AG08396 (cell line): Measurements from ENCODE around the gene ATG7.
"Not testable (repeated sequence)": the region's sequence is repeated elsewhere in the genome, so short reads cannot be mapped to it uniquely, and the experiment has no call there.

Experiments used
- DNase-seq: peaks from one replicate; pipeline ENCODE4 v3.0.0; 2012; ENCODE audit warnings: low spot score, mixed read lengths

ATG7 gene

DNA sequence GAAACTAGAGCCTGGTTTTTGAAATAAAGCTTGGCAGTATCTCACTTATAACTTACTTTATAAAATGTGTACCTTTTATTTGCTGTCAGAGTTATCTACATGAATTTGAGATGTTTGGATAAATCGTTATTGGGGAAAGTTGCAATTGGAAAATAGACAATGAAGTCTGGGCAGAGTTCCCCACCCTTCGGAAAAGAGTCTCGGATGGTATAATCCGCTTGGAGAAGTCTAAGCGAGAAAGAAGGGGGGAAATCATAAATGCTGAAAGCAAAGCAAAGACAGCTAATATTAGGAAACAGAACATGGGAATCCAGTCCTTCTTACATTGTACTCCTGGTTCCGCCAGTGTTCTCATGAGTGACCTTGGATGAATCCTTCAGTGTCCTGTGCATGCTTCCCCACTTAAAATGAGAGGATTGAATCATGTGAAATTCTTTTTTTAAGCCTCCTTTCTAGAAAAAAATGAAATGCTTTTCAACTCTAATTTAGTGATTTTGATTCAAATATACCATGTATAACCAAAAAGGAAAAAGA lies 162.4 kb downstream of the ATG7 start:
- DNase-seq: no peak

DNA sequence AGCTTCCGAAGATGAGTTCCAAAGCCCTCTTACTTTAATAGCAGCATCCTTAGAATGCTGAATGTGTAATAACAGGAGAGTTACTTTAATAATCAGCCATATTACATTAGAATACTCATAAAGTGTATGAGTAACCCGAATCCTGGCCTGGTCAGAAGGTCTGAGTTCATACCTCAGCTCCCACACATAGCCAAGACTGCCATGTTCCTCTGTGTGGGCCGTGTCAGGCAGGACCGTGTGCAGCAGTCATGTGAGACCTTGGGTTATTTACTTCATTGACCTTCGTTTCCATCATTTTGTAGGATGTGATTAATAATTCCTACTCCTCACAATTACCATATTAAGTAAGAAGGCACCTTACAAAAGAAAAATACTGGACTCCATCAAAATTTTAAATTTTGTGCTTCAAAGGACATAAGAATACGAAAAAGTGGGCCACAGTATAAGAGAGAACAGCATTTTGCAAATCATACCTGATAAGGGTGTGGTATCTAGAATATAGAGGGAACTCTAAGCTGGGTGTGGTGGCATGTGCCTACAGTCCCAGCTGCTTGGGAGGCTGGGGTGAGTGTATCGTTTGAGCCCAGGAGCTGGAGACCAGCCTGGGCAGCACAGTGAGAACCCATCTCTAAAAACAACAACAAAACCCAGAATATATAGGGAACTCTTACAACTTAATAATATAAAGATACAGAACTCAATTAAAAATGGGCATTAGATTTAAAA lies 163.4 kb downstream of the ATG7 start:
- no peak for DNase-seq

DNA sequence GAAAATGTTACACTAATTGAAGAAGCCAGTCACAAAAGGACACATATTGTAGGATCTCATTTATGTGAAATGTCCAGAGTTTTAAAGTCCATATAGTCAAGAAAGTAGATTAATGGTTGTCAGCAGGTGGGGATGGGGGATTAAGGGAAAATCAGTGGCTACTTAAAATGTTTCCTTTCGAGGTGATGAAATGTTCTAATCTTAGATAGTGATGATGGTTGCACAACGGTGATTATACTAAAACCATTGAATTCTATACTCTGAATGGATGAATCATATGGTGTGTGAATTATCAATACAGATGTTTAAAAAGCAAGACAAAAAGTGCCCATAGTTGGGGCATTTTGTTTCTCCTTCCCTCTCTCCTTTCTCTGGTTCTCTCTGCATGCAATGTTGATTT lies 164.6 kb downstream of the ATG7 start:
- no peak for DNase-seq

DNA sequence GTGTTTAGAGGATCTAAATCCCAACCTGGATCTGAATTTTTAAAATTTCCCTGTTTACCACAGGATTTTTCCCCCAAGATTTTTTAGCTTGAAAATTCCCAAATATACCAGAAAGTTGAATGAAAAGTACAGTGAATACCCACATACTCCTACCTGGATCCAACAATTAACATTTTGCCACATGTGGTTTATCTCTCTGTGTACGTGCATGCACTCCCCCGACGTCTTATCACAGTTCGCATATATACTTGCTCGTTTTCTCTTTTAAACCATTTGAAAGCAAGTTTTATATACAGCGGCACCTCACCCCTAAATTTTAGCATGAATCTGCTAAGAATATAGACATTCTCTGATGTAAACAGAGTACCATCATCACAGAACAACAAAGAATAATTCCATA lies 165.3 kb downstream of the ATG7 start:
- DNase-seq: no peak

DNA sequence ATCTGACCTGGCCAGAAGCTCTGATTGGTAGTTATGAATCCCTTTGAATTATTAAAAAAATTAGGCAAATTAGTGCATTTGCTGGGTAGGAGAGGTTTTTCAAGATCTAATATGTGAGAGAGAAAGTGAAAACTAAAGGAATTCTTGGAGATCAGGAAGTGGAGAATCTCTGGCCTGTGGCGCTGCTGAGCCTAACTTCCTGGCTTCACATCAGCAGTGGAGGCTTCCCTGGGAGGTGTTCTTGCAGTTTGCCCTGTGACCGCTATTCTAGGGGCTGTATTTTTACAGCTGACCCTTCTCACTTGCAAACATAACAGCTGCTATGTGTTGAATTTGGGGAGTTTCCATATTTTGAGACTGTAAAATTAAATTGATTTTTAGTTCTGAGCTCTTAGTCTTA lies 166.4 kb downstream of the ATG7 start:
- DNase-seq: no peak

DNA sequence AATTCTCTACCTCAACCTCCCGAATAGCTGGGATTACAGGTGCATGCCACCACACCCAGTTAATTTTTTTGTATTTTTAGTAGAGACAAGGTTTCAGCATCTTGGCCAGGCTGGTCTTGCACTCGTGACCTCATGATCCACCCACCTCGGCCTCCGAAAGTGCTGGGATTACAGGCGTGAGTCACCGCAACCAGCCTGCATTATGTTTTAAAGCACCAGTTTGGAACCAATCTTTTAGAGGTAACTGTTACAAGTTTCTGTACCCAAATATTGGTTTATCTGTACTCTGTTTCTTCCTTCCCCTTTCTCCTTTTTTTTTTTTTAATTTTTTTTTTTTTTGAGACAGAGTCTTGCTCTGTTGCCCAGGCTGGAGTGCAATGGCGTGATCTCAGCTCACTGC lies 169.1 kb downstream of the ATG7 start:
- DNase-seq: not testable (repeated sequence)

DNA sequence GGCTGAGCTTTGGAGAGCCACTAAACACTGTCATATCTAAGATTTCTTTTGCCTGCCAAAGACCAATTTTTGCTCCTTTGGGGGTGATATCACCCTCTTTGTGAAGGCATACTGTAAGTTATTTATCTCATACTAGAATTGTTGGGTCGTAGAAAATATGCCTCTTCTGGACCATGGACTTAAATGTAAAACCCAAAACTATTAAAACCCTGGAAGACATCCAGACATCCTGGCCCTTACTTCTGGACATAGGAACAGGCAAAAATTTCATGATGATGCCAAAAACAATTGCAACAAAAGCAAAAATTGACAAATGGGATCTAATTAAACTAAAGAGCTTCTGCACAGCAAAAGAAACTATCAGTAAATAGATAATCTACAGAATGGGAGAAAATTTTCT lies 172.2 kb downstream of the ATG7 start:
- DNase-seq: no peak

DNA sequence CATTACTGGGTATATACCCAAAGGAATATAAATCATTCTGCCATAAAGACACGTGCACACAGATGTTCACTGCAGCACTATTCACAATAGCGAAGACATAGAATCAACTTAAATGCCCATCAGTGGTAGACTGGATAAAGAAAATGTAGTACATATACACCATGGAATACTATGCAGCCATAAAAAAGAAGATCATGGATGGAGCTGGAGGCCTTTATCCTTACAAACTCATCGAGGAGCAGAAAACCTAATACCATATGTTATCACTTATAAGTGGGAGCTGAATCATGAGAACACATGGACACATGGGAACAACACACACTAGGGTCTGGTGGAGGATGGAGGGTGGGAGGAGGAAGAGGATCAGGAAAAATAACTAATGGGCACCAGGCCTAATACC lies 173.0 kb downstream of the ATG7 start:
- not testable (repeated sequence) for DNase-seq

DNA sequence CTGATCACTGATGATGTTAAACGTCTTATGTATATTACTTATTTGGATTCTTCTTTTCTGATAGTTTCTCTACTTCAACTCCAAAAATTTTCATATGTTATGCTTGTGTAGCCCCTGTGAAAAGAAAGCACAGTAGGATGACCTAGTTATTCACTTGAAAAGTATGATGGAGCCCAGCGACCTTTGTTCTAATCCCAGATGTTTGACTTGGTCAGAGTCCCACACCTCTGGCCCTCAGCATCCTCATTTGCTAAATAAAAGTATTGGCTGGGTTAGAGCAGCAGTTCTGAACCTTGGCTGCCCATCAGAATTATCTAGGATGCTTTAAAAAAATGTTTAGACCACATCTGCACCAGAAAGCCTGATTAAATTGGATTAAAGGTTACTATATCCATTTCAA lies 173.7 kb downstream of the ATG7 start:
- no peak for DNase-seq

DNA sequence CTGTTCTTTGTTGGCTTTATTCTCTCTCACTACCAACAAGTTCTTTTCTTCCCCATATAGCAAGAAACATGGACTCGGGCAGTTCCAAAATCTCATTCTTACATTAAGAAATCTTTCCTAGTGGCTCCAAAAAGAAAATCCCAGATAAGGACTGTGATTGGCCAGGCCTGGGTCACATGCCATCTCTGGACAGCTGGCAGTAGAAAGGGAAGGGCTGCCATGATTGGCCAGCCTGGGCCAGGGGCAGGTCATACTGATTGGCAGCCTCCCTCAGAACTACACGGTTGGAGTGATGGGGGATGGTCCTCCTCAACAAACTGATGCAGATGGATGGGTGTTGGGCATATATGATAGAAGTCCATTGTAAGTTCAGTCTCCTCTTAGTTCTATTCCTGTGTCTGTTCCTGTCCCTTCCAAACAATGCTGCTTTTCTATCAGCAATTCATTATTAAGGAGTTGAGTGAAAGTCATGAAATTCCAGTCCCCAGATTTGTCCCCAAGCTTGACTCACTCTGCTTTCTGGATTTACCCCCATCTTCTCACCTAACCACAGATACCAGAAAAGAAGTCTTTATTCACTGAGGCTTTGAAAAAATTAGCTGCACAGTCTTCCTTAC lies 175.5 kb downstream of the ATG7 start:
- no peak for DNase-seq

DNA sequence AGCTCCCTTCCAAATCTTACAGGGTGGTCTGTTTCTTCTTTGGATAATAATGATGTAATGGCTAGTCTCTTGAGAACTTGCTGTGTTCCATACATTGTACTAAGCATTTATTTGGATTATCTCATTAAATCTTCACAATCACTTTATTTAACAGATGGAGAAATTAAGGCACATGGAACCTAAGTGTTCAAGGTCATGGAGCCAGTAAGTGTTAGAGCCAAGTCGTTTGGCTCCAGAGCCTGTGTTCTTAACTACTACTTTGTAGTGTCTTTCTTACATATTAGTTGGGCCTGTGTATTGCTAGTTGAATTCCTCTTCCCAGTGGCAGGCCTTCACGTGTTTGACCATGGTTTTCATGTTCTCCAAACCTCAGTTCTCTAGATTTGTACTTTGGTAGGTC lies 177.8 kb downstream of the ATG7 start:
- no peak for DNase-seq

DNA sequence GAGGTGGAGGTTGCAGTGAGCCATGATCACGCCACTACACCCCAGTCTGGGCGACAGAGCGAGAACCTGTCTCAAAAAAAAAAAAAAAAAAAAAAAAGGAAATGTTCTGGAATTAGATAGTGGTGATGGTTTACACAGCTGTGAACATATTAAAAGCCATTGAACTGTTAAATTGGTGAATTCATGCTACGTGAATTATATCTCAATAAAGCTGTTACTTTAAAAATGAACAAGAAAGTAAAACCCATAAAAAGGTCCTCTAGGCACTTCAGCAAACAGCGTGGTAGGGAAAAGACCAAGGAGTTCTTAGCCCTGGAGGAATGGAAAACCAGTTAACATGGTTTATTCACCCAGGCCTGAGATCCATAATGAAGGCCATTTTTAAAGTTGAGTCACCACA lies 180.1 kb downstream of the ATG7 start:
- DNase-seq: no peak

DNA sequence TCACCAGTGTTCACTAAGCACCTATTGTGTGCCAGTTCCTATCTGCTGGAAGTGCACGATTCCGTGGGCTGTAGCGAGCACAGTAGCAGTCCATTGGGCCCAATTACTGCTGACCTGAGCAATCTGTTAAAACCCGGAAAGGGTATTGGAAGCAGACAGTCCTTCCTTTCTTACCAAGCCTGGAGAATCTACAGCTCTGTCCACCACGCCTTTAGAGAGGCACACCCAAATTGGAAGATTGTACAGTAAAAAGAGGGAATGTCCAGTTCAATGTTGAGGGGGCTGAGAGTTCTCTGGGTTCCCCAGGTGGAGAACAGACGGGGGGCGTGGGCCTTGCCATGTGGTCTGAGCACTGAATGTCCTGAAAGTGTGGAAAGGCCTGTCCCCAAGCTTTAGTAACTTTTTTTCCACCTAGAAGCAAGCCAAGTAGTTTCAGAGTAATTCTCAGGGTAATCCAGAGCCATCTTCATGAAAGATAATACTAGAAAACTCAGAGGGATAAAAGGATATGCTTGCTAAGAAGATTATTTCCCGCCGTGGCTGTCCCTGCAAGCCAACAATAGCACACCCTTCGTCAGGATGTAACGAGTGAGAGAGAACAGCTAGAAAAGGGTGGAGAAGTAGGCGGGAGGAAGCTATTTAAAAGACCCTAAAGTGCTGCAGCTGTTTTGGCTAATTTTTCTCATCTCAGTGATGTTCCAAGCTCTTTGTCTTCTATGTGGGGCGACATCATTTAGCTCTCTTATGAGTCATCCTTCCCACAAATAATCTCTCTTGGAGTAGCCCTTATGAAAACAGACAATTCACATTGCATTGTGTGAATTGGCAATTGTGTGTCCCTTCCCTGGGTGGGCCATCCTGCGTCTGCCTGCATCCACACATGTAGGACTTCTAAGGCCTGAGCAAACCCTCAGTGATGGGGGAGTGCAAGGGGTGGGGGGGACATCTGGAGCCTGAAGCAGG lies 181.0 kb downstream of the ATG7 start:
- DNase-seq: peak; percentile 21

DNA sequence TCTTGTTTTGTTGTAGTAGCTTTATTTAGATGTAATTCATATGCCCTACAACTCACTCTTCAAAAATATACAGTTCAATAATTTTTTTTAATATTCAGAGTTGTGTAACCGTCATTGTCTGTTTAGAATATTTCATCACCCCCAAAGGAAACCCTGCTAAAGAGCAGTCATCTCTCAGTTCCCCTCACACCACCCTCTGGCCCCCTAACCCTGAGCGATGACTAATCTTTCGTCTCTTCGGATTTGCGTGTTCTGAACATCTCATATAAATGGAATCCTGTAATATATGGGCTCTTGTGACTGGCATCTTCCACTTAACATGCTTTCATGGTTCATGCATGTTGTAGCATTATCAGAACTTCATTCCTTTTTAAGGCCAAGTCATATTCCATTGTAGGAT lies 183.8 kb downstream of the ATG7 start:
- no peak for DNase-seq

DNA sequence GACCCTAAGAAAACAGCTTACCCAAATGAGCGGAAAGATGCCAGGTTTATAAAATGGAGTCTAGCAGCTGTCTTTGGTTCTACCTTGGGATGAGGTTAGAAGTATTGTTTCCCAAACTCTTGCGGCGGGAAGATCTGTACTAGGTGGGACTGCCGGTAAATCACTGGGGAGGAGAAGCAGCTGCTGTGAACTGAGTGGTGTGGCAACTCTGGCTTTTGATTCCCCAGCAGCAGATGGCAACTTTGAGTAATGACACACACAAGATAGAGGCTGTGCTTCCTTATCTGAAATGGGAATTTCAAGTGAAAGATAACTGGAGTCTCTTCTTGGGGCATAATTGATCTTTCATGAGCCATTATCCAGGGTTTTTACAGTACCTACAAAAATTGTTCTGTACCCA lies 184.9 kb downstream of the ATG7 start:
- no peak for DNase-seq

DNA sequence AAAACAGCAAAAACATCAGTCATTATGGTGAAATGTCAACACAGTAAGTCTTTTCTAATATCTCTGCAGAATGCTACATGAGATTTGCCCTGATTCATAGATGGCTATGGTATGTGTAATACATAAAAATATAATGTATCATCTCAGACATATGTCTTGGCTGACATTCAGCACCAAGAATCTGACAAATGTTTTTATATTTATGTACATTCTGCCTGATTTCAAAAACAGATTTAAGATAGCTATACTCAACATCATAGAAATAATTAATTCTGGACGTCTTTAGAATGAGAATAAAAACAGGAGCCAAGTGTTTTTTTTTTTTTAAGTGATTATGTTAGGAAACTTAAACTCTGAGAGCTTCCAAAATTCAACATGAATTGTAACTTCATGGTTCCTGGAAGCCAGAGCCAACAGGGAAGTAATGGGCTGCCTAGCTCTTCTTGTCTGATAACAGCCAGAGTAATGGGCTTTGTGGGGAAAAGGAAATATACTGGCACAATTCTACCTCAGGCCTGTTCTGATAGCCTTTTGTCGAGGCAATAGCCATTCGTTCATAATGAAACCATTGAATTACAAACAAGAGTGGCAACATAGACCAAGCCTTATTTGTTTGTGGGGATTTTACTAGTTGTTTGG lies 187.1 kb downstream of the ATG7 start:
- DNase-seq: no peak

DNA sequence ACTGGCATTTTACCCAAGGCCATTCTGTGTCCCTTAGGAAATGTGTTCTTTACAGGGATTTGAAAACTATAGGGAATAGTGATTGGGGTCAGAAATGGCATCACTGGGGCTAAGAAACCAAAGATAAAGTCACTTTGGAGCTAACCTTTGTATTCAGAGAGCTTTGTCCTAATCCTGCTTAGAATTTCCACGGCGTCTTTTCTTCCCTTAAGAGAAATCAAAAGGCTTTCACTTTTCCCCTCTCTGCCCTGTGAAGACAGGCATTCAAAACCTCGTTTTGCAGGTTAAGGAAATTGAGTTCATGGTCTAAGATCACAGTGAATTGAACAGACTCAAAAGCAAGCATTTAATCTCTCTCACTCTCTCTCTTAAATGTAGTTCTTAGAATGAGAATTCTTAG lies 189.0 kb downstream of the ATG7 start:
- DNase-seq: no peak

DNA sequence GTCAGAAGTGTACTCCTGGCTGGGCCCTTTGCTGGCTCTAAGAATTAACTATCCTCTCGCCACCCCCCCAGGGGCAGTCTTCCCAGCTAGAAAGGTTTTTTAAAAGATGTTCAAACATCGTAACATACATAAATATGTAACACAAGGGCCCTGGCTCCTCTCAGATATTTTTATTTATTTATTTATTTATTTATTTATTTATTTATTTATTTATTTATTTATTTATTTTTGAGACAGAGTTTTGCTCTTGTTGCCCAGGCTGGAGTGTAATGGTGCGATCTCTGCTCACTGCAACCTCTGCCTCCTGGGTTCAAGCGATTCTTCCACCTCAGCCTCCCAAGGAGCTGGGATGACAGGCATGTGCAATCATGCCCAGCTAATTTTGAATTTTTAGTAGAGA lies 190.5 kb downstream of the ATG7 start:
- not testable (repeated sequence) for DNase-seq

DNA sequence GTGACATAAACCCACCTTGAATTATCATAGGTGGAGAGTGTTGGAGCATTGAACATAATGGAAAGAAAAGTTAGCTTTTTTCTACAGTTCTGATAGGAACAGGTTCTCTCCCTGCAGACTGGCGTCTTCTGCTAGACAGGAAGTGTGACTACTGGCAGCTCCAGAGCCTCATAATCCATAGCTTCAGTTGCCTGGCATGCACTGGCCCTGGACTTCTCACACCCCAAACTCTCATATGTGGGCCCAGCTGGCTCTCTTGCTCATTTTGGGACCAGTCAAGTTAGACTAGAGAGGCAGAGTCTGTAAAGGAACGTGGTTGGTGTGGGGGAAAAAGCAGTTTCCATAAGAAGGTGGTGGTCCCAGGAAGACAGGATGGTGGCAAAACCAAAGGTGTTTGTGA lies 191.4 kb downstream of the ATG7 start:
- no peak for DNase-seq

DNA sequence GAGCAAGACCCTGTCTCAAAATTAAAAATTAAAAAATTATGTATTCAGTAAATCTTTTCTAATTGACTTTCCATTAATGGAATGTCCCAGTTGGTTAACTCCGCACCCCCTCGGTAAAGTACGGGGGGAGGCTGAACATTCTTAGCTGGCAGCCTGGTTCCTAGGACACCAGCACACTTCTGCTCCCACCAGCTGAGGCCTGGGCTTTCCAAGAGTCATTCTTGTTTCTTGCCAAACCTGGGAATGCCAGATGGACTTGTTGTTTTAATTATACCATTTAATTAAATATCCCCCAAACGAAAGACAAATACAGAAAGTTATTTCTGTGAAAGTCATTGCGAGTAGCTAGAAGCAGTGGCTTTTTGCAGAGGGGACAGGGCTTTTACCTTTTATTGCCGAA lies 192.2 kb downstream of the ATG7 start:
- DNase-seq: no peak

DNA sequence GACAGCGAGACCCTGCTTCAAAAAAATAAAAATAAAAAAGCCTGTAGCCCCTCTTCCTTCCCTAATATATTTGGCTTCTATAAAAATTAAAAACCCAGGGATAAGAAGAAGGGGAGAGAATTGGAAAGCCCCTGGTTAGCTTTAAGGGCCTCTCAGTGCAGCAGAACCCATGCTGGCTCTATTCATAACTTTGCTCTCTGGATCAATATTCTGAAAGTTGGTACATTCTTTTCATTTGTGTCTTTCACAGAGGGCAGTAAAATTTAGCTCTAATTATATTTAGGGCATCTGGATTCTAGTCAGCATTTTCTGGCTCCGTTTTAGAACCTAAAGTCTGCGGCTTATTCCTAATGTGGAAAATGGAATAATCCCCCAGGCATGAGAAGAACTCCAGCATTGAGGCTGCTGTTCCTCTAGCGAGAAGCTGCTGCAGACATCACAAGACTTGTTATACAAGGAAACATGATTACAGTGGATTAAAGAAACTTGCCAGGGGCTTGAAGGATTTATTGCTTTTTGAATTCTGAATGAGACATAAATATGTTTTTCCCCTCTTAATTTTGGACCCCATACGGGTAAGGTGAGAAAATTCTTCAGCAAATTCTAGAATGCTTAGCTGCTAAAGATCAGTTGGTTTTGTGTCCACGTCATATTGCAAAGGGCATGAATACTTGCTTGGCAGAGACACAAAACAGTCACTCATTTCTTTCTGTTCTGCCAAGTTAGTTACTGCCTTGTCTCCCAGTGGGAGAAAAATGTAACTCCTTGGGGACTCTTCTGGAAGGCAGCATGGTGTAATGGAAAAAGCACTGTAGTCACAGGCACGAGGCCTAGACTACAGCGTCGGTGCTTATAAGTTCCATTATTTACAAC lies 193.8 kb downstream of the ATG7 start:
- DNase-seq: peak; percentile 42
